ENCODE measurements around the gene ABHD17A.

ABHD17A gene

GRCh38 chr19:1851654-1852580, 33.4 kb downstream of the ABHD17A start:
- DNase-seq (ENCODE audit: low read depth): no peak
- no peak overlapping the region for H3K4me3 ChIP-seq (ENCODE audit: control insufficient read depth, low read depth, low read length)
- TF ChIP-seq CTCF (IDR thresholded peaks at IDR 0.05; ENCODE audit: control insufficient read depth, insufficient read depth, low read depth, low read length, missing control alignments): no peak

GRCh38 chr19:1850809-1851653, 34.3 kb downstream of the ABHD17A start:
- H3K4me3 ChIP-seq (ENCODE audit: control insufficient read depth, low read depth, low read length): no peak overlapping the region
- no peak for DNase-seq (ENCODE audit: low read depth)
- no peak for TF ChIP-seq CTCF (IDR thresholded peaks at IDR 0.05; ENCODE audit: control insufficient read depth, insufficient read depth, low read depth, low read length, missing control alignments)

GRCh38 chr19:1849886-1850398, 35.4 kb downstream of the ABHD17A start:
- no peak overlapping the region for H3K4me3 ChIP-seq (ENCODE audit: control insufficient read depth, low read depth, low read length)
- DNase-seq (ENCODE audit: low read depth): no peak
- no peak for TF ChIP-seq CTCF (IDR thresholded peaks at IDR 0.05; ENCODE audit: control insufficient read depth, insufficient read depth, low read depth, low read length, missing control alignments)

- TF ChIP-seq CTCF (IDR thresholded peaks at IDR 0.05; ENCODE audit: control insufficient read depth, insufficient read depth, low read depth, low read length, missing control alignments): no peak
- DNase-seq (ENCODE audit: low read depth): no peak
- H3K4me3 ChIP-seq (ENCODE audit: control insufficient read depth, low read depth, low read length): no peak overlapping the region
These were observed 36.2 kb downstream of the ABHD17A start for GRCh38 chr19:1849132-1849474.

GRCh38 chr19:1848399-1849131, 36.7 kb downstream of the ABHD17A start, which contains the start of gene REXO1:
Gene REXO1 (minus strand): TSS chr19:1848483. CDS start chr19:1848358, 125 bp downstream.
- peak; percentile 86 for TF ChIP-seq CTCF (IDR thresholded peaks at IDR 0.05; ENCODE audit: control insufficient read depth, insufficient read depth, low read depth, low read length, missing control alignments)
- H3K4me3 ChIP-seq (ENCODE audit: control insufficient read depth, low read depth, low read length): peak within 1 kb of the TSS; percentile 97
- DNase-seq (ENCODE audit: low read depth): peak; percentile 66
